SK-N-SH treated with all-trans-retinoic acid at 6 μM for 48 hours (cell line): Measurements from ENCODE around the gene RNF2.

ENCODE experiments used
- ATAC-seq: fragments of 200-7000 bp; cut with Tn5 transposase; 3 replicates; pipeline ENCODE4 v1.9.1; 2020; ENCODE audit warnings: mild to moderate bottlenecking, moderate library complexity
- ARNTL ChIP-seq: fragments of 450-650 bp; formaldehyde crosslinking; IDR thresholded peaks from 2 replicates; pipeline ENCODE4 v1.5.0; 2020; ENCODE audit warnings: low read depth, mild to moderate bottlenecking, moderate library complexity, borderline replicate concordance
- BACH2 ChIP-seq: fragments of 250-450 bp; sonication (Bioruptor Pico); IDR thresholded peaks from 2 replicates; pipeline ENCODE4 v1.9.0; 2021; ENCODE audit warnings: mild to moderate bottlenecking, borderline replicate concordance
- CREB5 ChIP-seq: fragments of 250-450 bp; sonication (Bioruptor Pico); IDR thresholded peaks from 2 replicates; pipeline ENCODE4 v1.5.1; 2020; ENCODE audit warnings: low read depth, mild to moderate bottlenecking, moderate library complexity
- CSDC2 ChIP-seq: fragments of 250-450 bp; sonication (Bioruptor Pico); IDR thresholded peaks from 2 replicates; pipeline ENCODE4 v1.5.0; 2020; ENCODE audit warnings: mild to moderate bottlenecking, moderate library complexity
- CSRNP3 ChIP-seq: fragments of 250-450 bp; sonication (Bioruptor Pico); IDR thresholded peaks from 2 replicates; pipeline ENCODE4 v1.5.1; 2021; ENCODE audit warnings: mild to moderate bottlenecking, moderate library complexity
- ESRRG ChIP-seq: fragments of 250-450 bp; sonication (Bioruptor Pico); IDR thresholded peaks from 2 replicates; pipeline ENCODE4 v1.6.1; 2021; ENCODE audit warnings: mild to moderate bottlenecking
- GLIS3 ChIP-seq: fragments of 250-450 bp; sonication (Bioruptor Pico); IDR thresholded peaks from 2 replicates; pipeline ENCODE4 v1.5.0; 2020; ENCODE audit warnings: mild to moderate bottlenecking, moderate library complexity
- ISL1 ChIP-seq: fragments of 250-450 bp; sonication (Bioruptor Pico); IDR thresholded peaks from 2 replicates; pipeline ENCODE4 v2.1.2; 2022; ENCODE audit warnings: mild to moderate bottlenecking, moderate library complexity
- PATZ1 ChIP-seq: fragments of 250-450 bp; sonication (Bioruptor Pico); IDR thresholded peaks from 2 replicates; pipeline ENCODE4 v1.8.0; 2020; ENCODE audit warnings: mild to moderate bottlenecking, moderate library complexity, borderline replicate concordance
- POU6F1 ChIP-seq: fragments of 250-450 bp; sonication (Bioruptor Pico); IDR thresholded peaks from 2 replicates; pipeline ENCODE4 v1.8.0; 2021; ENCODE audit warnings: low read depth, mild to moderate bottlenecking, moderate library complexity, borderline replicate concordance
- PPARA ChIP-seq: fragments of 250-450 bp; sonication (Bioruptor Pico); IDR thresholded peaks from 2 replicates; pipeline ENCODE4 v1.5.0; 2020; ENCODE audit warnings: mild to moderate bottlenecking, borderline replicate concordance
- RARB ChIP-seq: fragments of 250-450 bp; sonication (Bioruptor Pico); IDR thresholded peaks from 2 replicates; pipeline ENCODE4 v1.8.0; 2021; ENCODE audit warnings: mild to moderate bottlenecking, moderate library complexity
- SNAI2 ChIP-seq: fragments of 250-450 bp; sonication (Bioruptor Pico); IDR thresholded peaks from 2 replicates; pipeline ENCODE4 v1.5.0; 2020; ENCODE audit warnings: mild to moderate bottlenecking, moderate library complexity
- TCF4 ChIP-seq: fragments of 250-450 bp; sonication (Bioruptor Pico); IDR thresholded peaks from 2 replicates; pipeline ENCODE4 v1.8.0; 2021; ENCODE audit warnings: mild to moderate bottlenecking, moderate library complexity, borderline replicate concordance
- TOX ChIP-seq: fragments of 250-450 bp; sonication (Bioruptor Pico); IDR thresholded peaks from 2 replicates; pipeline ENCODE4 v1.8.0; 2021; ENCODE audit warnings: mild to moderate bottlenecking, moderate library complexity, borderline replicate concordance
- TSHZ2 ChIP-seq: fragments of 250-450 bp; sonication (Bioruptor Pico); IDR thresholded peaks from 2 replicates; pipeline ENCODE4 v1.5.0; 2020; ENCODE audit warnings: mild to moderate bottlenecking, moderate library complexity
- ZC3H10 ChIP-seq: fragments of 250-450 bp; sonication (Bioruptor Pico); IDR thresholded peaks from 2 replicates; pipeline ENCODE4 v1.5.1; 2021; ENCODE audit warnings: mild to moderate bottlenecking, moderate library complexity
- ZFP3 ChIP-seq: fragments of 250-450 bp; sonication (Bioruptor Pico); IDR thresholded peaks from 2 replicates; pipeline ENCODE4 v1.5.0; 2020; ENCODE audit warnings: mild to moderate bottlenecking, moderate library complexity
- ZFP30 ChIP-seq: fragments of 450-650 bp; formaldehyde crosslinking; IDR thresholded peaks from 2 replicates; pipeline ENCODE4 v1.5.0; 2022; ENCODE audit warnings: mild to moderate bottlenecking, moderate library complexity
- ZNF565 ChIP-seq: fragments of 450-650 bp; formaldehyde crosslinking; conservative IDR thresholded peaks from 2 replicates; pipeline ENCODE4 v1.5.0; 2020; ENCODE audit warnings: low read depth, mild to moderate bottlenecking, moderate library complexity
- ZNF8 ChIP-seq: fragments of 450-650 bp; formaldehyde crosslinking; IDR thresholded peaks from 2 replicates; pipeline ENCODE4 v1.5.0; 2020; ENCODE audit warnings: mild to moderate bottlenecking, moderate library complexity

The RNF2 gene

GRCh38 chr1:185068341-185068740 lies 23.0 kb downstream of the RNF2 start:
- no peak for ATAC-seq
- no peak for TF ChIP-seq RARB (CRISPR knock-in tag)
- no peak for TF ChIP-seq PPARA (CRISPR knock-in tag)
- no peak for TF ChIP-seq ISL1 (CRISPR knock-in tag)
- no peak for TF ChIP-seq SNAI2
- no peak for TF ChIP-seq POU6F1 (CRISPR knock-in tag)
- TF ChIP-seq ZFP3 (CRISPR knock-in tag), result no peak
- TF ChIP-seq CREB5 (CRISPR knock-in tag), result no peak
- no peak for TF ChIP-seq PATZ1 (CRISPR knock-in tag)
- TF ChIP-seq ZFP30 (CRISPR knock-in tag), result no peak
- TF ChIP-seq CSDC2, result no peak
- TF ChIP-seq CSRNP3 (CRISPR knock-in tag), result no peak
- TF ChIP-seq ZNF8 (CRISPR knock-in tag), result no peak
- no peak for TF ChIP-seq GLIS3 (CRISPR knock-in tag)
- no peak for TF ChIP-seq TCF4 (CRISPR knock-in tag)
- no peak for TF ChIP-seq ARNTL (CRISPR knock-in tag)
- TF ChIP-seq TSHZ2 (CRISPR knock-in tag), result no peak

- TF ChIP-seq TCF4 (CRISPR knock-in tag), result no peak
- TF ChIP-seq ZNF8 (CRISPR knock-in tag), result no peak
- no peak for TF ChIP-seq TOX (CRISPR knock-in tag)
- no peak for TF ChIP-seq ZC3H10 (CRISPR knock-in tag)
- TF ChIP-seq RARB (CRISPR knock-in tag), result no peak
- TF ChIP-seq ZFP3 (CRISPR knock-in tag), result no peak
- no peak for TF ChIP-seq CREB5 (CRISPR knock-in tag)
- no peak for TF ChIP-seq BACH2 (CRISPR knock-in tag)
- no peak for TF ChIP-seq PATZ1 (CRISPR knock-in tag)
- no peak for TF ChIP-seq ZNF565
- no peak for TF ChIP-seq ESRRG (CRISPR knock-in tag)
- TF ChIP-seq POU6F1 (CRISPR knock-in tag), result no peak
- TF ChIP-seq SNAI2, result no peak
- ATAC-seq, result no peak
Measured at GRCh38 chr1:185069202-185069772, 23.9 kb downstream of the RNF2 start.
